Liver (tissue), 9 donors: ENCODE measurements around the gene LRMDA. TPM values are rescaled to one million over a fixed set of nuclear protein-coding genes. Genes with fewer than 3 reads are reported as not detected.

Experiments used
- DNase-seq: peaks from one replicate; pipeline ENCODE4 v3.0.0-alpha.2; 2017; ENCODE audit warnings: low spot score
- H3K27ac ChIP-seq, 2 donors: one replicate each; pipeline ENCODE4 v1.7.0; 2013; ENCODE audit warnings: inconsistent platforms in 2 of 2, low read length in 2 of 2, control low read depth in 1 of 2, low read depth in 1 of 2, mild to moderate bottlenecking in 1 of 2
- H3K27me3 ChIP-seq, 4 donors: one replicate each; pipeline versions ENCODE4 v1.6.1 to v1.7.0; 2013; ENCODE audit warnings: low read length in 3 of 4, inconsistent platforms in 1 of 4, mild to moderate bottlenecking in 1 of 4, moderate library complexity in 1 of 4; ENCODE audit not compliant: control insufficient read depth in 4 of 4, insufficient read depth in 4 of 4
- H3K36me3 ChIP-seq, 4 donors: one replicate each; pipeline versions ENCODE4 v1.6.1 to v1.7.0; 2013; ENCODE audit warnings: low read length in 3 of 4, mild to moderate bottlenecking in 3 of 4, low read depth in 1 of 4, moderate library complexity in 1 of 4; ENCODE audit not compliant: control insufficient read depth in 4 of 4, insufficient read depth in 3 of 4
- H3K4me1 ChIP-seq, 4 donors: one replicate each; pipeline versions ENCODE4 v1.6.1 to v1.7.0; 2013; ENCODE audit warnings: low read length in 3 of 4, mild to moderate bottlenecking in 3 of 4, moderate library complexity in 1 of 4; ENCODE audit not compliant: control insufficient read depth in 4 of 4, insufficient read depth in 4 of 4
- H3K4me3 ChIP-seq, 3 donors: one replicate each; pipeline versions ENCODE4 v1.6.1 to v1.7.0; 2013; ENCODE audit warnings: low read length in 3 of 3, control low read depth in 1 of 3, low read depth in 1 of 3, mild to moderate bottlenecking in 1 of 3
- H3K9ac ChIP-seq, 2 donors: one replicate each; pipeline ENCODE4 v1.7.0; 2013; ENCODE audit warnings: low read length in 2 of 2, mild to moderate bottlenecking in 2 of 2, moderate library complexity in 2 of 2, control low read depth in 1 of 2, low read depth in 1 of 2
- H3K9me3 ChIP-seq, 4 donors: one replicate each; pipeline versions ENCODE4 v1.6.1 to v1.7.0; 2013; ENCODE audit warnings: low read length in 3 of 4; ENCODE audit not compliant: control insufficient read depth in 4 of 4
- ATF3 ChIP-seq: IDR thresholded peaks from 2 replicates; pipeline ENCODE4 v1.6.1; 2016; ENCODE audit warnings: antibody characterized with exemption
- EGR1 ChIP-seq, 2 donors: IDR thresholded peaks; 2 replicates each; pipeline ENCODE4 v1.6.1; 2016 to 2018; ENCODE audit warnings: antibody characterized with exemption in 2 of 2, low read depth in 2 of 2
- FOXA1 ChIP-seq: IDR thresholded peaks from 2 replicates; pipeline ENCODE4 v1.6.1; 2016; ENCODE audit warnings: antibody characterized with exemption
- HNF4A ChIP-seq, 2 donors: conservative IDR thresholded peaks; 2 replicates each; pipeline ENCODE4 v1.6.1; 2016; ENCODE audit warnings: antibody characterized with exemption in 2 of 2, mild to moderate bottlenecking in 2 of 2
- HNF4G ChIP-seq: IDR thresholded peaks from 2 replicates; pipeline ENCODE4 v1.6.1; 2016; ENCODE audit warnings: antibody characterized with exemption
- RAD21 ChIP-seq, 2 donors: IDR thresholded peaks; 2 replicates each; pipeline ENCODE4 v1.6.1; 2016; ENCODE audit warnings: antibody characterized with exemption in 2 of 2, mild to moderate bottlenecking in 2 of 2
- RXRA ChIP-seq, 2 donors: IDR thresholded peaks; 2 replicates each; pipeline ENCODE4 v1.6.1; 2017 to 2018; ENCODE audit warnings: antibody characterized with exemption in 2 of 2, mild to moderate bottlenecking in 1 of 2
- SP1 ChIP-seq: IDR thresholded peaks from 2 replicates; pipeline ENCODE4 v1.6.1; 2018; ENCODE audit warnings: antibody characterized with exemption, mild to moderate bottlenecking
- TAF1 ChIP-seq: conservative IDR thresholded peaks from 2 replicates; pipeline ENCODE4 v1.6.1; 2016; ENCODE audit warnings: antibody characterized with exemption, mild to moderate bottlenecking
- YY1 ChIP-seq: IDR thresholded peaks from 2 replicates; pipeline ENCODE4 v1.6.1; 2016; ENCODE audit warnings: antibody characterized with exemption, mild to moderate bottlenecking
- ZBTB33 ChIP-seq: IDR thresholded peaks from 2 replicates; pipeline ENCODE4 v1.6.1; 2016; ENCODE audit warnings: antibody characterized with exemption
- WGBS: extraction: QIAGEN DNeasy Blood & Tissue Kit; methylation state at CpG from one replicate; pipeline ENCODE4 v1.1.7; 2013; 5-methylcytosine and 5-hydroxymethylcytosine counted together
- polyA plus RNA-seq, 2 donors: library from polyadenylated mRNA; stranded (reverse) in 1 of 2; unstranded in 1 of 2; fragments of 200-250 nt in 1 of 2; fragments of >200 nt in 1 of 2; fragmentation: Nextera tagmentation in 1 of 2; extraction: Ambion mirVana in 1 of 2; gene quantifications; one replicate each; pipeline versions ENCODE4 v1.2.1 to v1.2.3, GENCODE V29; 2013 to 2015
- total RNA-seq, 2 donors: library from RNA; depleted of rRNA; stranded (reverse); fragments of >200 nt; gene quantifications; one replicate each; pipeline ENCODE4 v1.2.3, GENCODE V29; 2014
- TF ChIP-seq, protein P1 (sequence below): IDR thresholded peaks from 2 replicates; pipeline ENCODE4 v1.6.1; 2016; ENCODE audit warnings: antibody characterized with exemption
- TF ChIP-seq, protein P2 (sequence below): IDR thresholded peaks from 2 replicates; pipeline ENCODE4 v1.6.1; 2016; ENCODE audit warnings: antibody characterized with exemption, mild to moderate bottlenecking
- donor health status: healthy.
- donor health status: healthy.
- donor health status: healthy.
- donor health status: healthy.
- donor health status: healthy.

Gene LRMDA
- total and polyA plus RNA-seq, 4 donors, result 7.9 to 15.8 (median 11.3) TPM

DNA sequence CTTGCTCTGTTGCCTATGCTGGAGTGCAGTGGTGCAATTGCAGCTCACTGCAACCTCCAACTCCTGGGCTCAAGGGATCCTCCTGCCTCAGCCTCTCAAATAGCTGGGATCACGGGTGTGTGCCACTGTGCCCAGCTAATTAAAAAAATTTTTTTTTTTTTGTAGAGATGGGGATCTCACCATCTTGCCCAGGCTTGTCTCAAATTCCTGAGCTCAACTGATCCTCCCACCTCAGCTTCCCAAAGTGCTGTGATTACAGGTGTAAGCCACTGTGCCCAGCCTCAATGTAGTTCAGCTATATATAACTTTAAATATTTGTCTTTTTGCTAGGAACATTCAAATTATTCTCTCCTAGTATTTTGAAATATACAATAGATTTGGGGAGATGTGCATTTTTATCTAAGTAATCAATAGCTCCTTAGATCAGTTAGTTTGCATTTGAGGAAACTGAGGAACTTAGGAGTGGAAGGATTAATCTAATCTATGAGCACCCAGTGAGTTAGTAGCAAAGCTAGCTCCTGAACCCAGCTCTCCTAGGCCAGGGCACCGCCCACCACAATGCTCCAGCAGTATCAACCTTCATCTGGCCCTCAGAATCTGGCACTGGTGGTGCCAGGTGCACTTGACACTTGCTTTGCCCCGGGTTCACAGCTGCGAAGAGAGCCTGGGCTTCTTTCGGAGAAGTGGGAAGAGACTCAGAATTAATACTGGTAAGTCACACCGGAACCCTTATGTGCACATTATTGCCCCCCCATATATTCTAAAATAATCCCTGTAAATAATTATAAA lies 5.9 kb upstream of the LRMDA start:
- 95% methylated on average over 6 of the region's 6 CpGs for WGBS
- H3K27me3 ChIP-seq, result no peaks in the 10 kb centered on the region
- TF ChIP-seq ATF3 (no peak), TAF1 (no peak), FOXA1 (no peak), HNF4G (no peak), HNF4A (conservative IDR thresholded peaks at IDR 0.05) (no peak), RAD21 (IDR thresholded peaks at IDR 0.05) (no peak), SP1 (no peak), ZBTB33 (no peak), RXRA (IDR thresholded peaks at IDR 0.05) (no peak)
- TF ChIP-seq, protein P1, sequence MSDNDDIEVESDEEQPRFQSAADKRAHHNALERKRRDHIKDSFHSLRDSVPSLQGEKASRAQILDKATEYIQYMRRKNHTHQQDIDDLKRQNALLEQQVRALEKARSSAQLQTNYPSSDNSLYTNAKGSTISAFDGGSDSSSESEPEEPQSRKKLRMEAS, result no peak
- TF ChIP-seq, protein P2, sequence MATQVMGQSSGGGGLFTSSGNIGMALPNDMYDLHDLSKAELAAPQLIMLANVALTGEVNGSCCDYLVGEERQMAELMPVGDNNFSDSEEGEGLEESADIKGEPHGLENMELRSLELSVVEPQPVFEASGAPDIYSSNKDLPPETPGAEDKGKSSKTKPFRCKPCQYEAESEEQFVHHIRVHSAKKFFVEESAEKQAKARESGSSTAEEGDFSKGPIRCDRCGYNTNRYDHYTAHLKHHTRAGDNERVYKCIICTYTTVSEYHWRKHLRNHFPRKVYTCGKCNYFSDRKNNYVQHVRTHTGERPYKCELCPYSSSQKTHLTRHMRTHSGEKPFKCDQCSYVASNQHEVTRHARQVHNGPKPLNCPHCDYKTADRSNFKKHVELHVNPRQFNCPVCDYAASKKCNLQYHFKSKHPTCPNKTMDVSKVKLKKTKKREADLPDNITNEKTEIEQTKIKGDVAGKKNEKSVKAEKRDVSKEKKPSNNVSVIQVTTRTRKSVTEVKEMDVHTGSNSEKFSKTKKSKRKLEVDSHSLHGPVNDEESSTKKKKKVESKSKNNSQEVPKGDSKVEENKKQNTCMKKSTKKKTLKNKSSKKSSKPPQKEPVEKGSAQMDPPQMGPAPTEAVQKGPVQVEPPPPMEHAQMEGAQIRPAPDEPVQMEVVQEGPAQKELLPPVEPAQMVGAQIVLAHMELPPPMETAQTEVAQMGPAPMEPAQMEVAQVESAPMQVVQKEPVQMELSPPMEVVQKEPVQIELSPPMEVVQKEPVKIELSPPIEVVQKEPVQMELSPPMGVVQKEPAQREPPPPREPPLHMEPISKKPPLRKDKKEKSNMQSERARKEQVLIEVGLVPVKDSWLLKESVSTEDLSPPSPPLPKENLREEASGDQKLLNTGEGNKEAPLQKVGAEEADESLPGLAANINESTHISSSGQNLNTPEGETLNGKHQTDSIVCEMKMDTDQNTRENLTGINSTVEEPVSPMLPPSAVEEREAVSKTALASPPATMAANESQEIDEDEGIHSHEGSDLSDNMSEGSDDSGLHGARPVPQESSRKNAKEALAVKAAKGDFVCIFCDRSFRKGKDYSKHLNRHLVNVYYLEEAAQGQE, result no peak
- no peak overlapping the region for H3K9ac ChIP-seq
- no peak overlapping the region for H3K4me3 ChIP-seq
- H3K4me1 ChIP-seq, result peaks cover 0 to 6% (median 2%) of the 10 kb centered on the region in 4 donors
- no peaks in the 10 kb centered on the region for H3K36me3 ChIP-seq
- no peak for DNase-seq
- no peaks in the 10 kb centered on the region for H3K9me3 ChIP-seq
- H3K27ac ChIP-seq, result no peak overlapping the region

GRCh38 chr10:75426880-75427279 lies 4.5 kb upstream of the LRMDA start:
- H3K27ac ChIP-seq, result no peak overlapping the region
- DNase-seq, result no peak
- H3K9me3 ChIP-seq, result no peaks in the 10 kb centered on the region
- H3K4me3 ChIP-seq, result no peak overlapping the region
- H3K9ac ChIP-seq, result no peak overlapping the region
- H3K36me3 ChIP-seq, result no peaks in the 10 kb centered on the region
- WGBS, result 88% methylated on average over 1 of the region's 1 CpG
- H3K27me3 ChIP-seq, result no peaks in the 10 kb centered on the region
- peaks cover 0 to 15% (median 6%) of the 10 kb centered on the region in 4 donors for H3K4me1 ChIP-seq
- TF ChIP-seq YY1 (no peak), EGR1 (IDR thresholded peaks at IDR 0.05; ENCODE audit: low read depth in 2 of 2) (no peak), FOXA1 (no peak)
